SKM-1 treated with dmso at 0.1 percent for 144 hours (cell line): ENCODE results near the gene NHP2.
A peak's percentile ranks its signal among the peaks of the same experiment; 100 is the strongest.
"Not testable (repeated sequence)": the region's sequence is repeated elsewhere in the genome, so short reads cannot be mapped to it uniquely, and the experiment has no call there.

ENCODE experiments used
- DNase-seq: peaks from one replicate; lab custom pipeline; 2025; ENCODE audit not compliant: unreplicated experiment; lab: John Stamatoyannopoulos, UW

The NHP2 gene

DNA sequence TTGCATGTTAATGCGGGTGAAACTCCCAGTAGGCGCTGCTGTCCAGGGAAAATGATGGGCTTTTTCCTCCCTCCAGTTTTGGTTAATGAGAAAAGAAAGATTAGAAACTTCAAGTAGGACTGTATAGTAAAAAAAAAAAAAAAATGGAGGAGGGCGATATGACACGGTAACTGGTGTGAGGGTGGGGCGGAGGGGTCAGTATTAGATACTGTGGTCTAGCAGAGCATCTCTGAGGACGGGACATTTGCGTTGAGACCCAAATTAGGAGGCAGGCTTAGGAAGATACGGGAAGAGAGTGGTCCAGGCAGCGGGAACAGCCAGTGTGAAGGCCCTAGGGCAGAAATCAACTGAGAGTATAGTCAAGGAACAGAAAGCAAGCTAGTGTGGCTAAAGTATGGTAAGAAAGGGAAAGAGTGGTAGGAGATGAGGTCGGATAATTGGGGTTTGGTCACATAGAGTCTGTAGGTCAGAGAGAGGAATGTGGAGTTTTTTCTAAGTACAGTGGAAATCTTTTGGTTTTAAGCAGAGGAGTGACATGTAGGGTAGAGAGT, 22.2 kb downstream of the NHP2 start:
- no peak for DNase-seq

DNA sequence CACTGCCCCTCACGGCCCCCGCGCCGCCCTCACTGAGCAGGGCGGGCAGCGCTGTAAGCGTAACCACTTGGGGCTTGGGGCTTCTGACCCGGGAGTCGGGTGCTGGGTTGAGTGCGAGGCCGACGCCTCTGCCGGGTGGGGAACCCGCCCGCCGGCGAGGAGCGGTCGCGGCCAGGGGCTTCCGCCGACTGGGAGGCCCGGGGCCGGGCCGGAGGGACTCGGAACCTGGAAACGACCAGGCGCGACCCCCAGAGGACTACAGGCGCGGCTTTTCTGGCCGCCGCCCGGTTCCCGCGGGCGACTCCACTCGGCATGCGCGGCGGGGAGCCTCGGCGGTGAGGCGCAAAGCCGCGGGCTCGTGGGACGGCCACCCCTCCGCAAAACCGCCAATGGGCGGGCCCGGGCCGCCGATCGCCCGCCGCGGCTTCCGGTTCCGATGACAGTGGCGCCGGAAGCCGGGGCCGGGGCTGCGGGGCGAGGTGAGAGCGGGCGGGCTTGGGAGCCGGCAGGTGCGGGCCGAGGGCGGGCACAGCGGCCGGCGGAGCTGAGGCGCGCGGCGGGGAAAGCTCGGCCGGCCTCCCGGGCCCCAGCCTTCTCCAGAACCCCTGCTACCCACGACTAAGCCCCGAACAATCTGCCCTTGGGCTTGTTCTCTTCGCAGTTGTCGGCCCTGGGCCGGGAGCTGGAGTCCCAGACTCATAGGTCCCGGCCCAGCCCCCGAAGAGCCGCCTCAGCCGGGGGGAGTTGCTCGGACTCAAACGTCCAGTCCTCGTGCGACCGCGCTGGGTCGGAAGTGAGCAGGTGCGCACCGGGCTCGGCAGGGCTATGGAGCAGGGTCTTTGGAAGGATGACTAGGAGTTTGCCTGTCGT, 22.9 kb downstream of the NHP2 start, which contains the start of gene RMND5B:
RMND5B (plus strand) TSS at position 439 of the 870 bp plus-strand sequence. CDS start 7,106 bp downstream, outside the sequence.
- DNase-seq, result peak; percentile 67

DNA sequence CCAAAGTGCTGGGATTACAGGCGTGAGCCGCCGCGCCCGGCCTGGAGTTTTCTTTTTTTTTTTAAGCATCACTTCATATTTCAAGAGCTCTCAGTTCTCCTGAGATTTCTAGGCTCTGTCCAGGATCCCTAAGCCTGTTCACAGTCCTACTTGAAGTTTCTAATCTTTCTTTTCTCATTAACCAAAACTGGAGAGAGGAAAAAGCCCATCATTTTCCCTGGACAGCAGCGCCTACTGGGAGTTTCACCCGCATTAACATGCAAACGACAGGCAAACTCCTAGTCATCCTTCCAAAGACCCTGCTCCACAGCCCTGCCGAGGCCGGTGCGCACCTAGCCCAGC, 23.5 kb downstream of the NHP2 start:
- not testable (repeated sequence) for DNase-seq

DNA sequence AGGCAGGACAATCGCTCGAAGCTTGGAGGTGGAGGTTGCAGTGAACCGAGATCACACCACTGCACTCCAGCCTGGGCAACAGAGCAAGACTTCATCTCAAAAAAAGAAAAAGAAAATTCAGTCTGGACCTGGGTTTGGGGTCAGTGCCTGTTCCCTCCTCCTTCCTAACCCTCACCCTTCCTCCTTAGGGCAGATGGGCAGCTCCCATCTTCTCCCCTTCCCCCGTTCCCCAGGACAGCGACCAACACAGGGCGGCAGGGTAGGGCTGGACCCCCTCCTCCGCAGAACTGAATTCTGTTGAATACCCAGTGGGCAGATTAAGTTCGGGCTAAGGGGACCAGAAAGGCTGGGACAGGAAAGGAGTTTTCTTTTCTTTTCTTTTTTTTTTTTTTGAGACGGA, 24.4 kb downstream of the NHP2 start:
- DNase-seq, result no peak

DNA sequence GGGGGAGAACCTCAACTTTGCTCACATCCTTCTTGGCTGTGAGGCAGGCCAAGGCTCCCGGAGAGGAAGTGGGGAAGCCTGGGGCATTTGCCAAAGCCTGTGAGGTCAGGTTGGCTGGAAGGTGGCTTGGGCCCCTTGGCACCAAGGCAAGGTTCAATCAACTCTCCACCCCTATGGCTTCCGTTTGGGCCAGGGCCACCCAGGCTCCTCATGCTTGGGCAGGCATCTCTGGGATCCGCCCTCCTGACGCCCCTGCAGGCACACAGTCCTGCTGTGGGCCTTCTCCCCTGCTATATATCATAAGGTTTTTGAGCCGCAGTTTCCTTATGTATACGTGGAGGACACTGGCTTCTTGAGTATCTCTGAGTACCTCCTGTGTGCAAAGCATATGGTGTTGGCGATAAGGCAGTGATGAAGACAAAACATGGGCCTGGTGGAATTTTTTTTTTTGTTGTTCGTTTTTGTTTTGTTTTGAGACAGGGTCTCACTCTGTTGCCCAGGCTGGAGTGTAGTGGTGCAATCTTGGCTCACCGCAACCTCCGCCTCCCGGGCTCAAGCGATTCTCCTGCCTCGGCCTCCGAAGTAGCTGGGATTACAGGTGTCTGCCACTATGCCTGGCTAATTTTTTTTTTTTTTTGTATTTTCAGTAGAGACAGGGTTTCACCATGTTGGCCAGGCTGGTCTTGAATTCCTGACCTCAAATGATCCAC, 26.2 kb downstream of the NHP2 start:
- DNase-seq, result peak; percentile 17

DNA sequence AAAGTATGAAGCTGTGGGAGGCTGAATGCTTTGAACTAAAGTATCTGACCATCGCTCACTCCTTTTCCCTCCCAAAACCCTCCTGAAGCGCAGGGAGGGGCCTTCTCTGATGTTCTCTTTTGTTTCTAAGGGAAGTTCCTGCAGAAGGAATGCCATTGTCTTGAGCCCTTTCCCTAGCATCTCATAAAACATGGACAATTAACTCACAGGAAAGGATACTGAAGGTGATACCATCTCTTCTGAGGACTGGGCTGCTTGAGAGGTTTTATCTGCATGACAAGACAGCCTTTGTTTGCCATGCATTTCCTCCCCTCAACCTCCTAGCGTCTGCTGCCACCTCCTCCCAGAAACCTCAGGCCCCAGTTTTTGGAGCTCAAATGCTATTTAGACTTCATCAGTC, 27.1 kb downstream of the NHP2 start:
- DNase-seq, result no peak

DNA sequence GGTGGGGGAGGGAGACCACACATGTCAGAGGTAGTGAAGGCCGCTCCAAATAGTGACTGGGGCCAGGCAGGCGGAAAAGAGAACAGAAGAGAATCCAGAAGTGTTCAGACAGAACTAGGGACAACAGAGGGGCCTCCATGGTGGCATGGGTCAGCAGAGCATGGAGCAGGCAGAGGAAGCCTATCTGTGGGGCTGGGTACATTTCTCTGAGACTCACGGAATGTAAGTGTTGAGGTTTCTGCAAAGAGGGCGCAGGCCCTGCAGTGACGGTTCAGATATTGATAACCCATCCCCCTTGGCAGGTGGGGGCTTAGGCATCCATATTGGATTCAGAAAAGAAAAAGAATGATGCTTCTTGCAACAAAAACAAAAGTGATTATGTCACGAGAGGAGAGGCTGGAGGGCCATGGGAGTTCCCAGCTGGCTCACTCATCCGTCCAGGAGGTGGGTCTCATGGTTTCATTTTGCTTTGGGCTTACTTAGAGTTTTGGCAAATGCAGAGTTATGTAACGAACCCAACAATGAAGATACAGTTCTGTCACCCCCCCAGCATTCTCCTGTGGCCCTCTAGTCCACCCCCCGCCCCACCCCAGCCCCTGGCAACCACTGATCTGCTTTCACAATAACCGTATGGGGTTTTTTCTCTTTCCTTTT, 28.3 kb downstream of the NHP2 start:
- no peak for DNase-seq

DNA sequence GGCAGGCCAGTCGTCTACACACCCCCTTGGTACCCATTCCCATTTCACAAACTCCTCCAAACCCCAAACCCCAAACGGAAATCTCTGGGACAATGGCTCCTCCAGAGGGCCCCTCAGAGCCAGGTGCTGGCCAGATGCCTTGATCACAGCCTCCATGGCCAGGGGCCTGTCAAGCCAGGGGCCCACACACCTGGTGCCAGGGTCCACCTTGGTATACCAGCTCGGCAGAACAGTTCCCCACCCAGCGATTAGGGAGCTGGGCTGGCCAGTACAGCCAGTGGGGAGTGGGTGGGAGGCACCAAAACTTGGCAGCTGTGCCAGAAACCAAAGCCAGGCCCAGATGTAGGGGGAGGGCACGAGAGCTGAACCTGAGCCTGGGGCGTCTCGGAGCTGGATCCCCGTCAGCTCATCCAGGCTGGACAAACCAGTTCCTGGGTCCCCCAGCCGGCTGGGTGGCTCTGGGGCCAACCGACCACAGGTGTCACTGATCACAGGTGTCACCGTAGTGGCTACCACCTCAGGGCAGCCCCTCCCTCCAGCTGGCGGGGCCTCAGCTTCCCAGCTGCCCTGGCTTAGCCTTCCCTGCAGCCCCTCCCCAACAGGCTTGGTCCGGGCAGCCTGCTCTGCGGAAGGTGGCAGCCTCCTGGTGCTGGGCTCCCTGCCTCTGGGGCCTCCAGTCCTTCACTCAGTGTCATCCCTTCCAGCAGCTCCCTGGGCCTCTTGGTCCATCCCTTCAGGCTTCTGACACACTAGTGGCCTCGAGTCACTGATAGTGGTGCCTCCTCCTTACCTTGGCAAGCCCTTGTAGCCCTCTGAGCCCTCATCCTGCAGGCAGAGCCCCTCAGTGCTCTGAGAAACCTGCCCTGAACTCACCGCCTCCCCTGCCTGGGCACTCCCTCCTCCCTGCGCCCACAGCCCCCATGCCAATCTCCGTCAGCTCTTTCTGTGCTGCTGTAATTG, 29.4 kb downstream of the NHP2 start:
- no peak for DNase-seq

DNA sequence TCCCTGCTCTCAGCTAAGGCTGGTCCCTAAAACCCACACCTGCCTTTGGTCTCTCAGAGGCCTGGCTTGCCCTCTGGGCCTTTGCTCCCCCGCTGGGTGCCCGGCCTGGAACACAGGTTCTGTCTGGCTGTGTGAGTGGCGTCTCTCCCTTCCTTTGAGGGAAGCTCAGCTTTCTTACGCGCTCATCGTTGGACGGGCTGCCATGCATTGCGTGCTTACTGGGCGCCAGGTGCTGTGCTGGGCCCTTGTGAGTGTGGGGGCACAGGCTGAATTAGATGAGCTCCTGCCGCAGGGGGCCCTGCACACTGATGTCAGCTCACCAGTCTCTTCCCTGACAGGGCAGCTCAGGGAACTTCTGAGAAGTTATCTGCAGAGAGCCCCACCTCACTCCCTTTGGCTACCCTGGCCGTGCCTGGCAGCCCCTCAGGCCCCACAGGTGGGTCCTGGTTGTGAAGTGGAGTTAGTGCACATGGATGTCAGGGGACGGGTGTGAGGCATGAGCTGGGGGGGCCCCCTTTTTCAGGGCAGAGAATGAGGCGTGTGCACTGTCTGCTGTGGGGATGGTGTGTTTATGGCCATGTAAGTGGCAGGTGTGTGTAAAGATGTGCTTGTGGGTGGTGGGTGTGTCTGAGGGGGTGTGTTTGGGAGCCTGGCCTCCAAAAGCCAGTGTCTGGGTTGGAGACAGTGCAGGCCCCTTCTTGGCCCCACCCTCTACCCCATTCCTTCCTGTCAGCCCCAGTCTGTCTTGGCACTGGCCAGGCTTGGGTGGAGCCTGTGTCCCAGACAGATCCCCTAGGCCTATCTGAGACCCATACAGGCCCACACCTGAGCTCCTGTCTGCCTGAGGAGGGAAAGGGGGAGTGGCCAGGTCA, 30.4 kb downstream of the NHP2 start:
- no peak for DNase-seq

DNA sequence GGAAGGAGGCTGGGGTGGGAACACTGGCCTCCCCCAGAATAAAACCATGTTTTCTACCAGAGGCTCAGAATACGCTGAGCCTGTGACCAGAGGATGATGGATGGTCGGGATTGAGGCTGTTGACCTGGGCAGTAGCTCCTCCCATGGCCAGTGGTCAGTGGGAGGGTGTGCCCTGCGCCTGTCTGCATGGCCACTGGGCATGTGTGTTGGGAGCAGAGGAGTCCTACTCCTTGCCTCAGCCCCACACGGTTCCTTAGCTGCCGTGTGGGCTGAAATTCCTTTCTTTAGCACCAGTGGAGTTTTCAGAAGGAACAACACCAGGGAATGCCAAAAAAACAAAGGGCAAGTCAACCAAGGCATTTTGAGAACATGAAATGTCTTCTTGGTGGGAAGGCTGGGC, 31.3 kb downstream of the NHP2 start:
- no peak for DNase-seq

DNA sequence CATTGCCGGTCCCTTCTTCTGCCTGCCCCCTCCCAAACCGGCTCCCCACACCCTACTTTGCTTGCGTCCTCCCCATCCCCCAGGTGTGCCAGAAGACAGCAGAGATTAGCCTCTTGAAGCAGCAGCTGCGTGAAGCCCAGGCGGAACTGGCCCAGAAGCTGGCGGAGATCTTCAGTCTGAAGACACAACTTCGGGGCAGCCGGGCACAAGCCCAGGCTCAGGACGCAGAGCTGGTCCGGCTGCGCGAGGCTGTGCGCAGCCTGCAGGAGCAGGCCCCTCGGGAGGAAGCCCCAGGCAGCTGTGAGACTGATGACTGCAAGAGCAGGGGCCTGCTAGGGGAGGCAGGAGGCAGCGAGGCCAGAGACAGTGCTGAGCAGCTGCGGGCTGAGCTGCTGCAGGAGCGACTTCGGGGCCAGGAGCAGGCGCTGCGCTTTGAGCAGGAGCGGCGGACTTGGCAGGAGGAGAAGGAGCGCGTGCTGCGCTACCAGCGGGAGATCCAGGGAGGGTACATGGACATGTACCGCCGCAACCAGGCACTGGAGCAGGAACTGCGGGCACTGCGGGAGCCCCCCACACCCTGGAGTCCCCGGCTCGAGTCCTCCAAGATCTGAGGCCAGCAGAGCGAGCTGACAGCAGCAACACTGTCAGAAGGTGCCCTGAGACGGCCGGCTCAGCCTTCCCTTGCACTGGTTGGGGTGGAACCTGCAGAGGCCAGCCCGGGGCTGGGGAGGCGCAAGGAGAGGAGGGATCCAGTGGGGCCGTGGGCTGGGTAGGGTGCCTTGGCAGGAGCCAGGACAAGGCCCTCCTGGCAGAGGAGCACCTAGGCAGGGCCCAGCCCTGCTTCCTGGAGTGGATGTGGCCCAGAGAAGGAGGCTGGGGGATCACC, 32.1 kb downstream of the NHP2 start:
- DNase-seq, result no peak

DNA sequence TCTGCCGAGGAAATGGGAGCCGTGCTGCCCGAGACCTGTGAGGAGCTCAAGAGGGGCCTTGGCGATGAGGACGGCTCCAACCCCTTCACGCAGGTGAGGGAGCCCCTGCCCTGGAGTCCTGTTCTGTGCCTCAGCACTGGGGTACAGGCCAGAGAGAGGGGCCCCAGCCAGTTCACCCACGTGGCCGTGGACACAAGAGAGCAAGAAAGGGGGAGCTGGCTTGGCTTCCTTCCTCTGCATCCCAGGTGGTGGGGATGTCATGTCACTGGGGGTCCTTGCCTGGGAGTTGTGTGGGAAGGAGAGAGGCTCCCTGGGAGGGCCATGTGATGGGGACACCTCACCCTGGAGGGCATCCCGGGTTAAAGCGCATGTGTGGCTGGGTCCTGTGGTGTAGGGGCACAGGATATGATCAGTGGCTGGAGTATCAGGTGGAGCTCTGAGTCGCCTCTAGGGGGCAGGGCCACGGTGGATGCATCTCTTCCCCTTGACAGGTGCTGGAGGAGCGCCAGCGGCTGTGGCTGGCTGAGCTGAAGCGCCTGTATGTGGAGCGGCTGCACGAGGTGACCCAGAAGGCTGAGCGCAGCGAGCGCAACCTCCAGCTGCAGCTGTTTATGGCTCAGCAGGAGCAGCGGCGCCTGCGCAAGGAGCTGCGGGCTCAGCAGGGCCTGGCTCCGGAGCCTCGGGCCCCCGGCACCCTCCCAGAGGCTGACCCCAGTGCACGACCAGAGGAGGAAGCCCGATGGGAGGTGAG, 32.9 kb downstream of the NHP2 start:
- peak; percentile 67 for DNase-seq

DNA sequence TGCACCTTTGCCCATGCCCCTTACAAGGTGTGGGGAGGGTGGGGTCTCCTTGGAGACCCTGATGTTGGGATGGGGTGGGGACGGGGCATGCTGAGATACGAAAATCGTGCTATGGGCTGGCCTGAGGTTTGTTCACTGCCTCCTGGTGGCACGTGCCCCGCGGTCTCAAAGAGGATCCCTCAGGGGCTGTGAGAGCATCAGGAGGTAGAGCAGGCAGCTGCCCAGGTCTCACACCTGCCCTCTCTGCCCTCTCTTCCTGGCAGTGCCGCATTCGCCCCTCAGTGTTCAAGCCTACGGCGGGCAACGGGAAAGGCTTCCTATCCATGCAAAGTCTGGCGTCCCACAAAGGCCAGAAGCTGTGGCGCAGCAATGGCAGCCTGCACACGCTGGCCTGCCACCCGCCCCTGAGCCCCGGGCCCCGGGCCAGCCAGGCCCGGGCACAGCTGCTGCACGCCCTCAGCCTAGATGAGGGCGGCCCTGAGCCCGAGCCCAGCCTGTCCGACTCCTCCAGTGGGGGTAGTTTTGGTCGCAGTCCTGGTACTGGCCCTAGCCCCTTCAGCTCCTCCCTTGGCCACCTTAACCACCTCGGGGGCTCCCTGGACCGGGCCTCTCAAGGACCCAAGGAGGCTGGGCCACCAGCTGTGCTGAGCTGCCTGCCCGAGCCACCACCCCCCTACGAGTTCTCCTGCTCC, 33.6 kb downstream of the NHP2 start:
- no peak for DNase-seq

DNA sequence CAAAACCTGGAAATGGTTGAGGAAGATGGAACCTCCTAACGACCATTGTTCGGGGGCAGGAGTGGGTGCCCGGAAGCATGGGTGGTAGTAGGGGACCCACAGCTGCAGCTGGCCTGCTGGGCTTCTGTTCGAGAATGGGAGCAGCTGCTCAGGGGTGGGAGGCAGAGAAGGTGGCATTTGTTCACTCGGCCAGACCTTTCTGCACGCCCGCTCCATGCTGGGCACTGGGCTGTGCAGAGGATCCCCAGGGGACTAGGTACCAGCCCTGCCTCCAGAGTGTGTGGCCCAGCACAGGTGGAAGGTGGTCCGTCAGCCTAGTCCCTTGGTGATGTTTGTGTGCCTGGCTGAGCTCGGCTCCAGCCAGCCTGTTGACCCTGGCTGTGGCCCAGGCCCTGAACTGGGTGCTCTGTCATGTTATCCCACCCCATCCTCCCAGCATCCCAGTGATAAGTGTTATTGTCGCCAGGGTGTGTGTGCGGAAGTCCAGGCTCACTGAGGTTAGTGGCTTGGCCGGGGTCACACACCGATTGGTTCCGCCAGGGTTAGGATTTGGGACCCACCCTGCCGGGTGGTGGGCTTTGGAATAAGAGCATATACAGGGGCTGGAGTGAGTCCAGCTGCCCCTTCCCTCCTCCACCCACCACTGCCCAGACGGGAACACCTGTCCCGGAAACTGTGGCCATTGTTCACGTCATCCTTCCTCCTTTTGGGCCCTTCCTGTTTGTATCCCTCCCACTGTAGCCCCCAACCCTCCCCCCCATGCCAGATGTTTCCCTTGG, 35.6 kb downstream of the NHP2 start:
- no peak for DNase-seq

DNA sequence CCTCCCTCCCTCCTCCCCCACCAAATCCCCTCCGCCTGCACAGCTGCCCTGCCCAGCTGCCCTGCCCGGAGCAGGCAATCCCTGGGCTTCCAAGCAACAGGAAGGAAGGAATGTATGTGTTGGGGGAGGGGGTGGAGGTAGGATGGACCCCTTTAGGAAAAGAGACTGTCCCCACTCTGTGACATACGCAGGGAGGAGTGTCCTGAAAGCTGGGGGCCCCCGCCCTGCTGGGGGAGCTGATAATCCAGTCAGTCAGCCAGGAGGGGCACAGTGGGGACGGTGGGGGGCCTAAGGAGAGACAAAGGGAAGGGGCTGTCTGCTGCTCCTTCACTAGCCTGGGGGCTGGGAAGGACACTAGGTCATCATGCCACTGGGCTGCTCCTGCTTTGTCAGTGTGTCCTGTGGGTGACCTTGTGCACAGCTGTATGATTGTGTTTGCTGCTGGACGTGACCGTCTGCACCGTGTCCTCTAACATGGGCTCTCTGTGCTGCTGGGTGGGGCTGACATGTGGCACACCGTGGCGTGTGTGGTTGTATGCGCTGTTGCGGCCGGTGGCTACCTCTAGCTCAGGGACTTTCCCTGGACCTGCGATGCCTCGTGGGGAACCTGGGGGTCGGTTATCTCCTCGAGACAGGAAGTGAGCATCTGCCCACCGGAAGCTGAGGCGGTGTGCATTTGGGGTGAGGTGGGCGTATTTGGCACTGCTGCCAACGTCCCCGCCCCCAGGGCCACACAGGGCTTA, 37.4 kb downstream of the NHP2 start:
- DNase-seq, result no peak

DNA sequence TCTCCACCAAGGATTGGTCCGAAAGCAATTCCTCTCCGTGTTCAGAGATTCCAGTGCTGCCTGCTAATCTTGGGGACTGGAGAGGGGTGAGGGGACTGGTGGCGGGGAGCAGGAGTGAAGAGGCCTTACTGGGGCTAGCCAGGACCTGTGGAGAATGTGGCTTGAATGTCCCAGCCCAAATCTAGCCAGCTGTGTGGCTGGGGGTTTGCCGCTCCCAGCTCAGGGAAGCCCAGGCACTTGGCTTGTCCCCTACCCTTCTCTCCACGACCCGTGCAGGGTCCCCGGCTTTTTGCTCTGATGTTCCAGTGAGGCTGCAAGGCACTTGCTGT, 37.9 kb downstream of the NHP2 start:
- no peak for DNase-seq
